GM12873 (cell line): Measurements from ENCODE around the gene TRPM2.

Experiments used
- CTCF ChIP-seq: IDR thresholded peaks from 2 replicates; pipeline ENCODE4 v1.5.1; 2012; ENCODE audit warnings: low read depth, mild to moderate bottlenecking, moderate library complexity, low read length, control low read depth; ENCODE audit not compliant: insufficient read depth; ENCODE audit errors: missing control alignments

The TRPM2 gene

GRCh38 chr21:44478801-44479167 is 125.4 kb downstream of the TRPM2 start:
- TF ChIP-seq CTCF, result no peak

DNA sequence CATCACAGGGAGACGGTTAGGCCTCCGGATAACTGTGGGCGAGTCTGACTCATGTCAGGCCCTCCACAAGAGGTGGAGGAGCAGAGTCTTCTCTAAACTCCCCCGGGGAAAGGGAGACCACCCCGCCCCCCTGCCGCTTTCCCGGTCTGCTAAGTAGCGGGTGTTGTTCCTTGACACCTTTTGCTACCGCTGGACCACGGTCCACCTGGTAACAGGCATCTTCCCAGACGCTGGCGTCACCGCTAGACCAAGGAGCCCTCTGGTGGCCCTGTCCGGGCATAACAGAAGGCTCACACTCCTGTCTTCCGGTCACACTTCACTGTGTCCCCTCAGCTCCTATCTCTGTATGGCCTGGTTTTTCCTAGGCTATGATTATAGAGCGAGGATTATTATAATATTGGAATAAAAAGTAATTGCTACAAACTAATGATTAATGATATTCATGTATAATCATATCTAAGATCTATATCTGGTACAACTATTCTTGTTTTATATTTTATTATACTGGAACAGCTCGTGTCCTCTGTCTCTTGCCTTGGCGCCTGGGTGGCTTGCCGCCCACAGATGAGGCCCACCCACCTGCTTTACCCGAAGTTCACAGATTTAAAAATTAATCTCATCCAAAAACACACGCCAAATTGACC is 126.3 kb downstream of the TRPM2 start:
- peak; percentile 66 for TF ChIP-seq CTCF

- TF ChIP-seq CTCF, result no peak
Observed at GRCh38 chr21:44480200-44481053, 127.0 kb downstream of the TRPM2 start.

- no peak for TF ChIP-seq CTCF
Observed at GRCh38 chr21:44482581-44483287, 129.3 kb downstream of the TRPM2 start.

- TF ChIP-seq CTCF, result no peak
Observed at GRCh38 chr21:44483288-44484237, 130.1 kb downstream of the TRPM2 start.

- no peak for TF ChIP-seq CTCF
Observed at GRCh38 chr21:44484498-44485253, 131.3 kb downstream of the TRPM2 start.
